IMR-90 (cell line): ENCODE data around the gene OTC. TPM values are rescaled to one million over a fixed set of nuclear protein-coding genes. Genes with fewer than 3 reads are reported as not detected.

ENCODE experiments used
- ATAC-seq: fragments of 200-7000 bp; cut with Tn5 transposase; 2 replicates; pipeline ENCODE4 v1.9.1; 2020; ENCODE audit warnings: low read depth, mild to moderate bottlenecking, moderate library complexity
- BruUV-seq: library from RNA; stranded (reverse); fragments of 400-500 nt; replicated peaks from 2 replicates; lab custom pipeline; 2021; lab: Mats Ljungman, UMichigan
- CTCF ChIA-PET: fragments of 300-600 bp; formaldehyde crosslinking; extraction: SDS; loops from one replicate; lab custom pipeline; 2021; ENCODE audit warnings: antibody characterized with exemption; lab: Yijun Ruan, JAX
- POLR2A ChIA-PET: fragments of 300-600 bp; sonication (Branson Sonifier 250); formaldehyde crosslinking; loops from one replicate; lab custom pipeline; 2022; ENCODE audit warnings: antibody characterized with exemption; ENCODE audit not compliant: unreplicated experiment; lab: Charles Lee
- DNase-seq: peaks from one replicate; pipeline ENCODE4 v3.0.0; 2013
- H2AFZ ChIP-seq: replicated peaks from 2 replicates; pipeline ENCODE3; 2013; ENCODE audit warnings: low read length, mild to moderate bottlenecking; ENCODE audit not compliant: poor library complexity
- H2AK5ac ChIP-seq: 2 replicates; pipeline ENCODE4 v1.6.1; 2013; ENCODE audit warnings: low read depth, low read length, inconsistent platforms
- H2AK9ac ChIP-seq: replicated peaks from 2 replicates; pipeline ENCODE3; 2013; ENCODE audit warnings: mild to moderate bottlenecking, low read depth, low read length, moderate library complexity; ENCODE audit not compliant: poor library complexity
- H2BK120ac ChIP-seq: 2 replicates; pipeline ENCODE4 v1.6.1; 2013; ENCODE audit warnings: low read depth, low read length, inconsistent platforms
- H2BK15ac ChIP-seq: 3 replicates; pipeline ENCODE4 v1.6.1; 2013; ENCODE audit warnings: low read depth, low read length, inconsistent platforms
- H2BK20ac ChIP-seq: 2 replicates; pipeline ENCODE4 v1.6.1; 2013; ENCODE audit warnings: low read depth, mild to moderate bottlenecking, inconsistent platforms, low read length, moderate library complexity
- H2BK5ac ChIP-seq: 2 replicates; pipeline ENCODE4 v1.6.1; 2013; ENCODE audit warnings: mild to moderate bottlenecking, low read depth, low read length, inconsistent platforms; ENCODE audit not compliant: poor library complexity, severe bottlenecking
- H3K14ac ChIP-seq: replicated peaks from 2 replicates; pipeline ENCODE4 v1.6.1; 2013; ENCODE audit warnings: low read depth, low read length, inconsistent platforms
- H3K18ac ChIP-seq: 2 replicates; pipeline ENCODE4 v1.6.1; 2013; ENCODE audit warnings: low read depth, low read length, control low read depth
- H3K23ac ChIP-seq: 2 replicates; pipeline ENCODE4 v1.6.1; 2013; ENCODE audit warnings: low read depth, low read length, inconsistent platforms
- H3K27ac ChIP-seq: 2 replicates; pipeline ENCODE4 v1.5.1; 2013; ENCODE audit warnings: mild to moderate bottlenecking, control low read depth, low read length; ENCODE audit not compliant: insufficient read depth
- H3K27me3 ChIP-seq: 2 replicates; pipeline ENCODE4 v1.6.1; 2013; ENCODE audit warnings: low read length; ENCODE audit not compliant: control insufficient read depth, insufficient read depth
- H3K36me3 ChIP-seq: 2 replicates; pipeline ENCODE4 v1.6.1; 2013; ENCODE audit warnings: low read length, mixed read lengths; ENCODE audit not compliant: control insufficient read depth, insufficient read depth
- H3K4ac ChIP-seq: 2 replicates; pipeline ENCODE4 v1.6.1; 2013; ENCODE audit warnings: low read depth, low read length, inconsistent platforms
- H3K4me1 ChIP-seq: 2 replicates; pipeline ENCODE4 v1.6.1; 2013; ENCODE audit warnings: low read length, mixed read lengths; ENCODE audit not compliant: control insufficient read depth, insufficient read depth
- H3K4me2 ChIP-seq: 2 replicates; pipeline ENCODE4 v1.6.1; 2013; ENCODE audit warnings: low read depth, mild to moderate bottlenecking, control low read depth, low read length, moderate library complexity
- H3K4me3 ChIP-seq: 2 replicates; pipeline ENCODE4 v1.5.1; 2013; ENCODE audit warnings: low read depth, mild to moderate bottlenecking, control low read depth, low read length, moderate library complexity; ENCODE audit not compliant: insufficient read depth
- H3K56ac ChIP-seq: 2 replicates; pipeline ENCODE4 v1.6.1; 2013; ENCODE audit warnings: low read length, inconsistent platforms; ENCODE audit not compliant: insufficient read depth; ENCODE audit errors: extremely low read depth
- H3K79me1 ChIP-seq, 2 experiments: 2 replicates each; pipeline ENCODE4 v1.6.1; 2013; ENCODE audit warnings: low read length in 2 of 2, inconsistent platforms in 1 of 2, low read depth in 1 of 2
- H3K9ac ChIP-seq: 2 replicates; pipeline ENCODE4 v1.6.1; 2013; ENCODE audit warnings: low read depth, low read length, control low read depth
- H3K9me1 ChIP-seq: 2 replicates; pipeline ENCODE4 v1.6.1; 2013; ENCODE audit warnings: low read length, inconsistent platforms; ENCODE audit not compliant: insufficient read depth
- H3K9me3 ChIP-seq: 2 replicates; pipeline ENCODE4 v1.6.1; 2013; ENCODE audit warnings: low read length; ENCODE audit not compliant: control insufficient read depth, insufficient read depth
- H4K20me1 ChIP-seq: 2 replicates; pipeline ENCODE4 v1.6.1; 2013; ENCODE audit warnings: low read length, inconsistent platforms; ENCODE audit not compliant: insufficient read depth
- H4K5ac ChIP-seq: 2 replicates; pipeline ENCODE4 v1.6.1; 2013; ENCODE audit warnings: mild to moderate bottlenecking, low read depth, low read length, control low read depth
- H4K8ac ChIP-seq, 2 experiments: 2 replicates each; pipeline ENCODE4 v1.6.1; 2013; ENCODE audit warnings: low read depth in 2 of 2, low read length in 2 of 2, control low read depth in 1 of 2, inconsistent platforms in 1 of 2
- H4K91ac ChIP-seq: 2 replicates; pipeline ENCODE4 v1.6.1; 2013; ENCODE audit warnings: low read depth, low read length, inconsistent platforms; ENCODE audit not compliant: insufficient read depth
- BHLHE40 ChIP-seq: fragments of 150-350 bp; IDR thresholded peaks from 2 replicates; pipeline ENCODE4 v1.6.1; 2016; ENCODE audit warnings: mild to moderate bottlenecking, low read depth, low read length
- CEBPB ChIP-seq: IDR thresholded peaks from 2 replicates; pipeline ENCODE4 v1.6.1; 2012; ENCODE audit warnings: low read depth, low read length, improper control_type of control experiment
- WGBS, 2 experiments: methylation state at CpG; one replicate each; pipeline versions ENCODE4 v1.1.5 to v1.1.7; 2013; ENCODE audit warnings: missing lambda C conversion rate in 2 of 2; ENCODE audit not compliant: insufficient read length in 1 of 2; ENCODE audit errors: extremely low coverage in 2 of 2; 5-methylcytosine and 5-hydroxymethylcytosine counted together
- dilution Hi-C: fragments of 300-500 bp; cut with HindIII; formaldehyde crosslinking; loops from one replicate; pipeline ENCODE4 v1.14.3; 2018; ENCODE audit warnings: low sequenced_read_pairs; ENCODE audit not compliant: unreplicated experiment
- in situ Hi-C: fragments of 300-500 bp; cut with MboI; formaldehyde crosslinking; loops from 3 replicates; pipeline ENCODE4 v1.14.3; 2019; ENCODE audit warnings: low sequenced_read_pairs, inconsistent platforms, mixed read lengths
- intact Hi-C: fragments of 100-400 bp; cut with micrococcal nuclease; formaldehyde crosslinking; loops from 2 replicates; pipeline ENCODE4 v1.10.0; 2022
- polyA plus RNA-seq, 3 experiments: library from polyadenylated mRNA; depleted of rRNA; stranded (reverse); fragments of >200 nt; gene quantifications; 2 replicates each; pipeline ENCODE4 v1.2.3, GENCODE V29; 2012; ENCODE audit warnings: low replicate concordance in 1 of 3
- total RNA-seq: library from RNA; depleted of rRNA; stranded (reverse); fragments of >200 nt; gene quantifications from 2 replicates; pipeline ENCODE4 v1.2.3, GENCODE V29; 2012
- TF ChIP-seq, protein P1 (sequence below): fragments of 150-350 bp; IDR thresholded peaks from 2 replicates; pipeline ENCODE4 v1.6.1; 2017; ENCODE audit warnings: mild to moderate bottlenecking, antibody characterized with exemption, low read length, low read depth

Gene OTC
- total and polyA plus RNA-seq, 2 of the 4 experiments (the other 2 are of a cell fraction), result not detected

DNA sequence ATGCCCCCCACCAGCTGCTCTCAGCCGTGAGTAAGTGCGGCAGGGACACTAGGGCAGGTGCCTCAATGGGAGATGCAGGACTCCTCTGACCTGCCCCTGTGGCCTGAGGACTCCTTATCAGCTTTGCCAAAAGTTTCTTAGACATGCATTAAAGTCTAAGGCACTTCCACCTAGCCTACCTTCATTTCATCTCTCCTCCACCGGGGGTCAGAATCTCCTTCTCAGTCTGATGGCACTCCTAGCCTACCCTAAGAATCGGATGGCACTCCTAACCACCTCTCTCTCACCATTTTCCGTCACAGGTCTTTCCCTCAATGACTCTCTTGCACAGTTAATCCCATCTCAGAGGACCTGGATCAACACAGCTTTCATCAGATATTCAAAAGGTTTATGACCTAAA is 85.9 kb downstream of the OTC start:
- intact Hi-C loops, result no loop called here
- no peaks in the 10 kb centered on the region for H3K36me3 ChIP-seq
- ChIA-PET CTCF (no interaction called here), POLR2A (no interaction called here)
- H3K56ac ChIP-seq, result no peak overlapping the region
- H3K79me1 ChIP-seq, result no peaks in the 10 kb centered on the region
- H3K18ac ChIP-seq, result no peak overlapping the region
- BruUV-seq, result no TSS peak
- no peak overlapping the region for H2AK5ac ChIP-seq
- H3K4me3 ChIP-seq, result no peak overlapping the region
- dilution Hi-C loops, result no loop called here
- no peak overlapping the region for H4K91ac ChIP-seq
- no peak for ATAC-seq
- H2BK15ac ChIP-seq, result no peak overlapping the region
- TF ChIP-seq CEBPB, result no peak
- TF ChIP-seq BHLHE40, result no peak
- TF ChIP-seq, protein P1, sequence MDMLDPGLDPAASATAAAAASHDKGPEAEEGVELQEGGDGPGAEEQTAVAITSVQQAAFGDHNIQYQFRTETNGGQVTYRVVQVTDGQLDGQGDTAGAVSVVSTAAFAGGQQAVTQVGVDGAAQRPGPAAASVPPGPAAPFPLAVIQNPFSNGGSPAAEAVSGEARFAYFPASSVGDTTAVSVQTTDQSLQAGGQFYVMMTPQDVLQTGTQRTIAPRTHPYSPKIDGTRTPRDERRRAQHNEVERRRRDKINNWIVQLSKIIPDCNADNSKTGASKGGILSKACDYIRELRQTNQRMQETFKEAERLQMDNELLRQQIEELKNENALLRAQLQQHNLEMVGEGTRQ, result no peak
- no peak overlapping the region for H3K14ac ChIP-seq
- H2BK20ac ChIP-seq, result no peak overlapping the region
- in situ Hi-C loops, result no loop called here
- H4K5ac ChIP-seq, result no peak overlapping the region
- H4K8ac ChIP-seq, result no peak overlapping the region
- H3K27ac ChIP-seq, result no peak overlapping the region
- H3K4me2 ChIP-seq, result no peak overlapping the region
- no peak overlapping the region for H3K23ac ChIP-seq
- H3K9me1 ChIP-seq, result no peaks in the 10 kb centered on the region
- H3K4ac ChIP-seq, result no peak overlapping the region
- no peaks in the 10 kb centered on the region for H3K9me3 ChIP-seq
- no peak overlapping the region for H2AFZ ChIP-seq
- DNase-seq, result no peak
- no peaks in the 10 kb centered on the region for H3K4me1 ChIP-seq
- H2BK5ac ChIP-seq, result no peak overlapping the region
- no peaks in the 10 kb centered on the region for H4K20me1 ChIP-seq
- H3K27me3 ChIP-seq, result no peaks in the 10 kb centered on the region
- H2AK9ac ChIP-seq, result no peak overlapping the region
- 33% methylated on average over 3 of the region's 5 CpGs; no CpG with 5 or more reads in 1 of the 2 experiments for WGBS, 2 experiments
- no peak overlapping the region for H2BK120ac ChIP-seq
- no peak overlapping the region for H3K9ac ChIP-seq
